OCI-M2 (cell line): ENCODE data around the gene PNMA6E.

Source experiments
- DNase-seq: peaks from one replicate; lab custom pipeline; 2025; ENCODE audit not compliant: unreplicated experiment; lab: John Stamatoyannopoulos, UW

The PNMA6E gene

DNA sequence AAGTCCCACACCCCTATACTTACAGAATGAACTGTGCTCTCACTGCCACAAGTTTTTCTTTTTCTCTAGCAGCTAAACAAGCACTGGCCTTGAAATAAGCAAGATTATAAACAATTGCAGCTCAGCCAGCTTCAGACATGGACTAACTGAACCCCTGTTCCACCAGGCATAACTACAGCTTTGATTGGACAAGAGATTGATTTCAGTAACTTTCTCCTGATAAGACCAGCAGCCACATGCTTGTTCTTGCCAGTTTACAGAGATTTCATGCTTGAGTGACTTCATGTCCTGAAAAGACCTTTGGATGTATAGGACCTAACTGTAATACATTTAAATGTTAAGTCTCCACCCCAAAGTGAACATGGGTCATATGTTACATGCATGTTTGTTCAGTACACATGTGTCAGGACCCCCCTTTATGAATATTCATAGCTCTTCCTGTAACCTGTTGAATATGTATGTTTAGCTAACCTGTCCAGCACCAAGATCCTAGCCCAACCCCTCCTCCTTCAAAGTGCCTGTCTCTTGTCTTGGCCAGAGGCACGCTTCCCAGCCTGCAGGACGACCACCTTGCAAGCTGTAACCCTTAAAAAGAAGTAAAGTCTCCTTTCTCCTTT, 39.3 kb downstream of the PNMA6E start:
- DNase-seq, result no peak

DNA sequence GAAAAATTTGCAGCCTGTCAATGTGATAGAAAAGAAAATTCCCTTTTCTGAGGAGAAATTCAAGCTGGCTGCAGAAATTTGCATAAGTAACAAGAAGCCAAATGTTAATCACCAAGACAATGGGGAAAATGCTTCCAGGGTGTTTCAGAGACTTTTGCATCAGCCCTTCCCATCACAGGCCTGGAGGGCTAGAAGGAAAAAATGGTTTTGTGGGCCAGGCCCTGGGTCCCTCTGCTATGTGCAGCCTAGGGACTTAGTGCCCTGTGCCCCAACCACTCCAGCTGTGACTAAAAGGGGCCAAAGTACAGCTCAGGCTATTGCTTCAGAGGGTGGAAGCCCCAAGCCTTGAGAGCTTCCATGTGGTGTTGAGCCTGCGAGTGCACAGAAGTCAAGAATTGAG, 43.3 kb downstream of the PNMA6E start:
- DNase-seq, result no peak

DNA sequence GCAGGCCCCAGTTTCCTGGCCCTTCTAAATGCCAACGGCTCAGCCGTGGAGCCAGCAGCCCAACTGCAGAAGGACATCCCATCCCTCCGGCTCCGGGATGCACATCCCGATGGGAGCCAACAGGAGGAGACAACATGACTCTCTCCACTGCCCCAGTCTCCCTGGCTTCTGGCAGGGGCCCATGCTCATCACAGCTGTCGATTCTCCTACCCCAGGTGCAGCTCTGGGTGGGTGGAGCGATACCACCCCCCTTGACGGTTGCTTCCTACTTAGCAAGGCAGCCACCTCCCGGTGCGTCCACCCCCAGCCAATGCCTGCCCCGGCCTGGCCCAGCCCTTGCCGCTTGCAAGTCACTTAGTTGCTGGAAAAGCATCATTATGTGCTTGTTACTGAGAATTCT, 47.7 kb downstream of the PNMA6E start:
- no peak for DNase-seq

DNA sequence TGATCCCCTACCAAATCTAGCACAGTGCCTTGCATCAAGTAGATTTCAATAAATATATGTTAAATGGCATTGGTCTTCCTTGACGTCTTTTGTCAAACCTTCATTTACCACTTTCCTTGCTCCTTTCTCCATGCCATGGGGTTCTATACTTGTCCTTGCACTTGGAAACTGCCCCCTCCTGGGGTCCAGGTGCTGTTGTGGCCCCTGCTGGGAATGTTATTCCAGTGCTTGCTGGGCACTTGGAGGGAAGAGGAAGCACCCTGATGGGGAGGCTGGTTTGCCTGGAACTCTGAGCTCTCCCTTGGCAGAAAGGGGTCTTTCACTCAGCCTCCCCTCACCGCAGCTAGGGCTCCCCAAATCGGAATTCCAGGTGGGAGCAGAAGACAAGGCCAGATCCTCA, 48.3 kb downstream of the PNMA6E start:
- no peak for DNase-seq

GRCh38 chrX:153351981-153352380, 49.2 kb downstream of the PNMA6E start:
- DNase-seq, result no peak

DNA sequence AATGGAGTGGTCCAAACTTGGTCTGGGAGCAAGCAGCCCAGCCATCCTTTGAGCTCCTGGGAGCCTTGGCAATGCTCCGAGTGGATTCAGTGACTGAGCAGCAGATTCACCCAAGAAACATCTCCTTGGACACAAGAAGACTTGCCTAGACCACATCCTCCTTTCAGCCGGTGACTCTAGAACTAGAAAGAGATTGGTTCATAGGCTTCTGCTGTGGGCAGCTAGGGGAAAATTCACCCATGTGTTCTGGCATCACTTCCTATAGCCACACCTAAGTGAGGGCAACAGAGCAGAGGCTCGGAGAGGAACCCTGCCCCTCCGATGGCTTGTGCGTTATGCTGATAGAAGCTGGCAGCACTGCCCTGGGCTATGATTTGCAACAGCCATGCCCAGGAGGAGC, 51.2 kb downstream of the PNMA6E start:
- DNase-seq, result no peak

DNA sequence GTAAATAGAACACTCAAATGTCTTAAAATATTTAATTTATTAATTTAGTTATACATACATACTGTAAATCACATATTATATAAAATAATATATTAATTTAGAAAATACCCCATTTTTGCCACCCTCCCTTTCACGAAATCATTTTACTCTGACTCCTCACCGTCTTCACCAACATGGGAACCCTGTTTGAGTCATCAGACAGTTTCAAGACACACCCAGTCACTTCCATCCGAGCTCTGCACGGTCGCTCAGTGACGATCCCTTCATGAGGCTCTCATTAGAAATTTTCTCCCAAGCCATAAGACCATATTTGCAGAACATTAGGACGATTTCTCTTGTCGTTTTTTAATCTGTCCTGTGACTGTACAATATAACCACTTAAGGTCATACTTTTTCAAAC, 52.7 kb downstream of the PNMA6E start:
- no peak for DNase-seq

DNA sequence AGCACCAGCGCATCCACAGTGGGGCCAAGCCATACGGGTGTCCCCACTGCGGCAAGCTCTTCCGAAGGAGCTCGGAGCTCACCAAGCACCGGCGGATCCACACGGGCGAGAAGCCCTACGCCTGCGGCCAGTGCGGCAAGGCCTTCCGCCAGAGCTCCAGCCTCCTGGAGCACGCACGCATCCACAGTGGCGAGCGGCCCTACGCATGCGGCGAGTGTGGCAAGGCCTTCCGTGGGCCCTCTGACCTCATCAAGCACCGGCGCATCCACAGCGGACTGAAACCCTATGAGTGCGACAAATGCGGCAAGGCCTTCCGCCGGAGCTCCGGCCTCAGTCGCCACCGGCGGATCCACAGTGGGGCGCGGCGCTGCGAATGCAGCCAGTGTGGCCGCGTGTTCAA, 53.6 kb downstream of the PNMA6E start:
- DNase-seq, result no peak
